Mucosa of descending colon (tissue), 3 donors: Measurements from ENCODE around the gene RBMX. TPM values are rescaled to one million over a fixed set of nuclear protein-coding genes. Genes with fewer than 3 reads are reported as not detected.

ENCODE experiments used
- ATAC-seq: fragments of 200-7000 bp; cut with Tn5 transposase; one replicate; pipeline ENCODE4 v1.9.1; 2020; ENCODE audit warnings: mild to moderate bottlenecking, moderate library complexity
- DNase-seq, 3 donors: peaks; one replicate each; pipeline ENCODE4 v3.0.0-alpha.2; 2020
- H3K36me3 ChIP-seq: fragments of 200-600 bp; one replicate; pipeline ENCODE4 v1.8.0; 2021; ENCODE audit warnings: low read depth, mild to moderate bottlenecking
- H3K4me1 ChIP-seq: fragments of 200-600 bp; one replicate; pipeline ENCODE4 v1.8.0; 2021; ENCODE audit warnings: low read depth, mild to moderate bottlenecking
- H3K4me3 ChIP-seq: fragments of 200-600 bp; one replicate; pipeline ENCODE4 v1.8.0; 2021; ENCODE audit warnings: mild to moderate bottlenecking
- H3K9me3 ChIP-seq: fragments of 200-600 bp; one replicate; pipeline ENCODE4 v1.8.0; 2021; ENCODE audit warnings: mild to moderate bottlenecking
- intact Hi-C, 2 donors: fragments of 100-400 bp; cut with DNase I in 1 of 2; cut with micrococcal nuclease in 1 of 2; formaldehyde crosslinking; loops; one replicate each; pipeline versions ENCODE4 v1.11.0 to v1.11.1; 2022; cut with DNase I, micrococcal nuclease
- total RNA-seq, 3 donors: library from RNA; stranded (reverse); fragmentation: NEBNext Ultra II Directional in 2 of 3; extraction: Animal tissue kit (Norgen Biotek cat#: 25700) in 2 of 3; gene quantifications; one replicate each; pipeline versions ENCODE4 v1.2.1 to v1.2.4, GENCODE V29; 2021 to 2023
- TF ChIP-seq, protein P1 (sequence below): fragments of 200-600 bp; IDR thresholded peaks from one replicate; pipeline ENCODE4 v1.8.0; 2022; ENCODE audit warnings: antibody characterized with exemption, mild to moderate bottlenecking
- donor health status: DM: no; HTN: no; CAD: no; lungs with moderate emphysema.
- donor health status: DM: no; HTN: no; CAD: no.
- donor health status: DM: no; HTN: yes; CAD: no.

Gene RBMX
- total RNA-seq, 3 donors from 2014 or later, result 101 to 144 (median 122) TPM

DNA sequence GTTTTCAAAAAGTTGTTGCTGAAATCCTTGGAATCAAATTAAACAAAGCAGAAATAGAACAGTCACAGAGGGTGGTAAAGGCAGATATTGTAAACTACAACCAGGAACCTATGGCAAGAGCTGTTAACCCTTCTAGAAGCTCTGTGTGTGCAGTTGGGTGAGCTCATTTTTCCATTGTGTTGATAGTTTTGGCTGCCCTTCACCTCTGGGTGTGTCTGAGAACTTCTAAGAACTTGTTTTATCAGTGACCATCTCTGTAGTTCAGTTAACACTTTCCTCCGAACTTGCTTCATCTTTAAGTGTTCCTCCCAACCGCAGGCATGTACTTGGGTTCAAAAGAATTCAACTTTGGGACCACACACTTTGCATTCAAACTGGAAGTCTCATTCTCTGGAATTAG lies 32.7 kb downstream of the RBMX start:
- TF ChIP-seq, protein P1, sequence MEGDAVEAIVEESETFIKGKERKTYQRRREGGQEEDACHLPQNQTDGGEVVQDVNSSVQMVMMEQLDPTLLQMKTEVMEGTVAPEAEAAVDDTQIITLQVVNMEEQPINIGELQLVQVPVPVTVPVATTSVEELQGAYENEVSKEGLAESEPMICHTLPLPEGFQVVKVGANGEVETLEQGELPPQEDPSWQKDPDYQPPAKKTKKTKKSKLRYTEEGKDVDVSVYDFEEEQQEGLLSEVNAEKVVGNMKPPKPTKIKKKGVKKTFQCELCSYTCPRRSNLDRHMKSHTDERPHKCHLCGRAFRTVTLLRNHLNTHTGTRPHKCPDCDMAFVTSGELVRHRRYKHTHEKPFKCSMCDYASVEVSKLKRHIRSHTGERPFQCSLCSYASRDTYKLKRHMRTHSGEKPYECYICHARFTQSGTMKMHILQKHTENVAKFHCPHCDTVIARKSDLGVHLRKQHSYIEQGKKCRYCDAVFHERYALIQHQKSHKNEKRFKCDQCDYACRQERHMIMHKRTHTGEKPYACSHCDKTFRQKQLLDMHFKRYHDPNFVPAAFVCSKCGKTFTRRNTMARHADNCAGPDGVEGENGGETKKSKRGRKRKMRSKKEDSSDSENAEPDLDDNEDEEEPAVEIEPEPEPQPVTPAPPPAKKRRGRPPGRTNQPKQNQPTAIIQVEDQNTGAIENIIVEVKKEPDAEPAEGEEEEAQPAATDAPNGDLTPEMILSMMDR, result no peak
- H3K9me3 ChIP-seq, result no peaks in the 10 kb centered on the region
- H3K4me3 ChIP-seq, result no peak overlapping the region
- H3K36me3 ChIP-seq, result no peaks in the 10 kb centered on the region
- H3K4me1 ChIP-seq, result no peaks in the 10 kb centered on the region
- intact Hi-C loops, result no loop called here
- DNase-seq (no peak), ATAC-seq (no peak)

DNA sequence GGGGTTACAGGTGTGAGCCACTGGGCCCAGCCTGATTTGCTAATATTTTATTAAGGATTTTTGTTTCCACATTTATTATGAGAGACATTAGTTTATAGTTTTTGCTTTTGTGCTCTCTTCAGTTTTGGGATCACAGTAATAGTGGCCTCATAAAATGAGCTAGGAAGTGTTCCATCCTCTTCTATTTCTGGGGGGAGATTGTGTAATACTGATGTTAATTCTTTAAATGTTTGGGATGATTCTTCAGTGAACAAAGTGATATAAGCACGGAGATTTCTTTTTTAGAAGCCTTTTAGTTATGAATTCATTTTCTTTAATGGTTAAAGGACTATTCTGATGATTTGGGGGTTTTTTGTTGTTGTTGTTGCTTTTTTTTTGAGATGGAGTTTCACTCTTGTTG lies 41.3 kb downstream of the RBMX start:
- Histone ChIP-seq H3K4me3 (no peak overlapping the region), H3K9me3 (no peaks in the 10 kb centered on the region), H3K4me1 (no peaks in the 10 kb centered on the region), H3K36me3 (no peaks in the 10 kb centered on the region)
- DNase-seq, result no peak
- TF ChIP-seq, protein P1, result no peak
- intact Hi-C loops, result no loop called here
- ATAC-seq, result no peak

DNA sequence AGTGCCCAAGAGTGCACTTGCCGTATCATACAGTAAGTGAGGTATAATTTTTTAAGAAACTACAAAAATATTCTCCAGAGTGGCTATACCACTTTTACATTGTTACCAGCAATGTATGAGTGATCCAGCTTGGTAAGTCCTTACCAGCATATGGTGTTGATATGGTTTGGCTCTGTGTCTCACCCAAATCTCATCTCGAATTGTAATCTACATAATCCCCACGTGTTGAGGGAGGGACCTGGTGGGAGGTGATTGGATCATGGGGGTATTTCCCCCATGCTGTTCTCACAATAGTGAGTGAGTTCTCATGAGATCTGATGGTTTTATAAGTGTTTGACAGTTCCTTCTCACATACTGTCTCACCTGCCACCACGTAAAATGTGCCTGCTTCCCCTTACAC lies 44.8 kb downstream of the RBMX start:
- no peaks in the 10 kb centered on the region for H3K4me1 ChIP-seq
- intact Hi-C loops, result no loop called here
- ATAC-seq, result no peak
- H3K36me3 ChIP-seq, result no peaks in the 10 kb centered on the region
- TF ChIP-seq, protein P1, result no peak
- no peaks in the 10 kb centered on the region for H3K9me3 ChIP-seq
- no peak overlapping the region for H3K4me3 ChIP-seq
- DNase-seq, result no peak

DNA sequence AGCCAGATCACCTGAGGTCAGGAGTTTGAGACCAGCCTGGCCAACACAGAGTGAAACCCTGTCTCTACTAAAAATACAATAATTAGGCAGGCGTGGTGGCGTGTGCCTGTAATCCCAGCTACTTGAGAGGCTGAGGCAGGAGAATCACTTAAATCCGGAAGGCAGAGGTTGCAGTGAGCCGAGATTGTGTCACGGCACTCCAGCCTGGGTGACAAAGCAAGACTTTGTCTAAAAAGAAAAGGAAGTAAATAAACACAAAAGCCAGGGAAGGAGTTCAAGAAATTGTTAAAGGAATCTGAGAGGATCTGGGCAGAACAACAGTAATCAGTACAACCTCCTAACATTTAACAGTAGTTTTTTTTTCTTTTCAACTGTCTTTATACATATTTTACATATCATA lies 51.1 kb downstream of the RBMX start:
- ATAC-seq, result no peak
- H3K36me3 ChIP-seq, result no peaks in the 10 kb centered on the region
- no peak for DNase-seq
- H3K9me3 ChIP-seq, result no peaks in the 10 kb centered on the region
- TF ChIP-seq, protein P1, result no peak
- intact Hi-C loops, result no loop called here
- H3K4me1 ChIP-seq, result no peaks in the 10 kb centered on the region
- no peak overlapping the region for H3K4me3 ChIP-seq

DNA sequence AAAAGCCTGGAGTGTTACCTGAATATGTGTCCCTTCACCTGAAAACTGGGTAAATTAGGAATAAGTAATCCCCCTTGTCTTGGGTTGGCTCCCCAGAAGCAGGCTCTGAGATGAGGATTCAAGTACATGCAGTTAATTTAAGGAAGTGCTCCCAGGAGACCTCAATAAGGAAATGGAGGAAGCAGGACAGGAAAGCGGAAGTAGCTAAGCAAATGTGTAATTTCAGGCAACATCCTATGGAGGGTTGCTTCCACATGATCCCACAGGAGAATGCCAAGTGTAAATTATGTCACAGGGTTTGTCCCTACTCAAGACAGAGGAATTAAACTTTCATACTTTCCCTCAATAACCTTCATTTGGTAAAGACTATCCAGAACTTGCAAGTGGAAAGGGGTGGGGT lies 51.7 kb downstream of the RBMX start:
- ATAC-seq (peak; percentile 31), DNase-seq (peak in 1 of 3 donors; percentile 2)
- intact Hi-C loops, result no loop called here
- Histone ChIP-seq H3K36me3 (no peaks in the 10 kb centered on the region), H3K4me3 (no peak overlapping the region), H3K4me1 (no peaks in the 10 kb centered on the region), H3K9me3 (no peaks in the 10 kb centered on the region)
- TF ChIP-seq, protein P1, result no peak

DNA sequence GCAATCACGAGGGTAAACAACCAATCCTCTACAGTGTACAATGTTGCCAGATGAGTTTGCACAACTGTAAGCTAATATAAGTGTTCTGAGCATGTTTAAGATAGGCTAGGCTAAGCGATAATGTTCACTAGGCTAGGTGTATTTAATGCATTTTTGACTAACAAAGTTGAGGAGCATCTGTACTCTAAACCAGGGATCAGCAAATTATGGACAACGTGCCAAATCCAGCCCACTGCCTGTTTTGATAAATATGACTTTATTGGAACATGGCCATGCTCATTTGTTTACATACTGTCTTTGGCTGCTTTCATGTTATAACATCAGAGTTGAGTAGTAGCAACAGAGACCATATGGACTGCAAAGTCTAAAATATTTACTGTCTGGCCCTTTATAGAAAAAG lies 53.5 kb downstream of the RBMX start:
- Histone ChIP-seq H3K9me3 (no peaks in the 10 kb centered on the region), H3K36me3 (no peaks in the 10 kb centered on the region), H3K4me3 (no peak overlapping the region), H3K4me1 (no peaks in the 10 kb centered on the region)
- TF ChIP-seq, protein P1, result no peak
- ATAC-seq, result no peak
- DNase-seq, result no peak
- intact Hi-C loops, result no loop called here
